GM19372 (cell line): ENCODE measurements around the gene MANF.
A peak's percentile ranks its signal among the peaks of the same experiment; 100 is the strongest.
"Not testable (repeated sequence)": the region's sequence is repeated elsewhere in the genome, so short reads cannot be mapped to it uniquely, and the experiment has no call there.

Source experiments
- ATAC-seq: cut with Tn5 transposase; IDR thresholded peaks from one replicate; pipeline ENCODE4 v1.9.1; 2021; ENCODE audit warnings: mild to moderate bottlenecking, low read depth, moderate library complexity; ENCODE audit not compliant: unreplicated experiment

The MANF gene

DNA sequence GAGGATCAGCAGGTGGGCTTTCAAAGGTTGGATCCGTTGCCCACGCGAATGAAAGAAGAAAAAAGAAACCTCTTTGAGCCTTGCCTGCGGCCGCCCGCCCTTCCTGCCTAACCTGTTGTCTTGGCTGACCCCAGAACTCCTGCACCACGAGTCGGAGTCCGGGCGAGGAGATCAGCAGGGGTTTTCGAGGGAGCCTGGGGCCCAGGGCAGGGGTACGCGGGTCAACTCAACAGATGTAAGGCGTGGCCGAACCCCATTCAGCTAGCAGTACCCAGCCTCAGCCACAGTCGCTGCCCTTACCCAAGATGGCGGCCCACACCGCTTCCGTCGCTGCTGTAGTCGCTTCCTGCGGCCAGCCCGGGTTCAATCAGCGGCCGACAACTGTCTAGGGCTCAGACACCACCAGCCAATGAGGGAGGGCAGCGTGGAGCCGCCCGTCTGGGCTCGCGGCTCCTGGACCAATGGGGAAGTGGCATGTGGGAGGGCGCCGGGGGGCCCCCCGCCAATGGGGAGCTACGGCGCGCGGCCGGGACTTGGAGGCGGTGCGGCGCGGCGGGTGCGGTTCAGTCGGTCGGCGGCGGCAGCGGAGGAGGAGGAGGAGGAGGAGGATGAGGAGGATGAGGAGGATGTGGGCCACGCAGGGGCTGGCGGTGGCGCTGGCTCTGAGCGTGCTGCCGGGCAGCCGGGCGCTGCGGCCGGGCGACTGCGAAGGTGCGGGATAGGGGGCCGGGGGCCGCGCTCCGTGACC is at the start of gene MANF:
Gene MANF (plus strand): TSS at position 566 of the 748 bp plus-strand sequence. CDS start 52 bp downstream, at position 618.
- ATAC-seq: peak; percentile 91

DNA sequence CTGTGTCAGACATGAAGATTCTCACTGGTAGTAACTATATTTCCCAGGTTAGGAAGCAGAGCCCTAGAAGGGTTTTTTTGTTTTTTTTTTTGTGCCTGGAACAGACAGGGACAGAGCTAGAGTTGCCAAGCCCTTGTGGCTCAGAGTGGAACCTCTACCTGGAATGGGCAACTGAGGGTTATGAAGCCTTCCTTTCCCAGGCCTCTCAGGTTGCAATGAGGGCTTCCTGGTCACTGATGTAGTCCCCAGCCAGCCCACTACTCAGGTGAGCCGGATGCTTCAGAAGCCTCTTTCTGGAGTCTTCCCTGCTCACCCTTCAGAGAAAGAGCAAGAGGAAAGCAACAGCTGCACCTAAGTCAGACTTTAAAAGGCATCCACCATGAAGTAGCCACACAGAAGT is 48.8 kb upstream of the MANF start:
- no peak for ATAC-seq

DNA sequence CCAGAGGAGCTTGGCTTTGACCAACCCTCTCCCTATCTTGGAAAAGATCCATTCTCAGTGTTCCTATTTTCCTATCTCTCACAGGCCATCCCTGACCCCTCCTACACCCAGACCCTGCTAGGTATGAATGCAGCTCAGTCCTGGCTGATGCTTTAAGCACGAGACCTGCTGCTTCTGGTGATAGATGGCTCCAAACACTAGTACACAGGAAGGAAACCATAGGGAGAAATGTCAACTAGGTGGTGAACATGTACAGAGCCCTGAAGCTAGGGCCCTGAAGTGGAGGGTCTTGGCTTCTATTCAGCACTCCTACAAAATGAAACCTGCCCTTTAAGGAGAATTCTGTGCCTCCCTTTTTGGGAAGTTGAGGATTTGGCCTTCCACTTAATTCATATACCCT is 47.4 kb upstream of the MANF start:
- no peak for ATAC-seq

DNA sequence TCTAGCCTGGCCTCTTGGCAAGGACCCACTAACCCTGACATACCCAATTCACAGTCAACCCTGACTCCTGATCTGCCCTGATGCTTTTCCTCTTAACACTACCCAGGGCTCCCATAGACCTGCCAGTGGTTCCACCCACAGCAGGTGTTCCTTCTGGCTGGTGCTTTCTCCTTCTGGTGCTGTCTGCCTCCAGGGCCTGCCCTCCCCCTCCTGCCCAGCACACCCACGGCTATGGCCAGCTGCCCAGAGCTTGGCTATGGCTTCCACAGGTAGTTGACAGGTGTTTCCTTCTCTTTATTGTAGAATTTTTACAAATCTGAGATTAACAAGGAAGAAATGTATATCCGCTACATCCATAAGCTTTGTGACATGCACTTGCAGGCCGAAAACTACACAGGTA is 46.5 kb upstream of the MANF start:
- ATAC-seq: no peak

DNA sequence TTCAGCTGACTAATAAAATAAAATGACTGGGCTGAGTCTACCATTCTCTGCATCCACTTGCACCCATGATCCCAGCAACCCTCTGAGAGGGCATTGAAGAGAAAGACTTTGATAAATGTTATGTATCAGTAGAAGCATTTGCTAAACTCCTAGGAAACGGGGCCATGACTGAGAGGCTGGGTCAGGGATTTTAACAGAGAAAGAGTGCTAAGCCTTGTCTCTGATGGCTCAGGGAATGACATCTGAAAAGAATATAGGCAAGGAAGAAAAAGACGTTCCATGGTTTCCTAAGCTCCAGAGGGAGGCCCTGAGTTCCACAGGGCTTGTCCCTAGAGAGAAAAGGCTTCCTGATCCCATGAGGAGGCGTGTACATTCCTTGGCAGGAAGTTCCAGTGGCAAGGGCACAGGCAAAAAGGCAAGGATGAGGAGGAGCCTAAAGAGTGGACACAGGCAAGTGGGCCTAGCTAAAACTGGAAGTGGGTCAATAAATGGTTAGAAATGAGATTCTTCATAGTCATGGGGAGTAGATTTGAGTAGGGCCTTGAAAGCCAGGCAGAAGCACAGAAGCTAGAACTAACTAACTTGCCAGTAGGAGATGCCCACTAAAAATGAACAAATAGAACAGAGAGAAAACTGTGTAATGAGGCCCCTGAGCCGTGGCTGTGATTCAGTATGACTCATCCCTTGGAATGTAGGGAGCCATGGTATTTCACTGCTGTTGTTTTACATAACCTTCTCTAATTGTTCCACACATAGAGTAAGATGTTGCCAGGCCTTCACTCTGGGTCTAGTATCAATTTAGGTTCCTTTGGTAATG is 44.9 kb upstream of the MANF start:
- no peak for ATAC-seq

DNA sequence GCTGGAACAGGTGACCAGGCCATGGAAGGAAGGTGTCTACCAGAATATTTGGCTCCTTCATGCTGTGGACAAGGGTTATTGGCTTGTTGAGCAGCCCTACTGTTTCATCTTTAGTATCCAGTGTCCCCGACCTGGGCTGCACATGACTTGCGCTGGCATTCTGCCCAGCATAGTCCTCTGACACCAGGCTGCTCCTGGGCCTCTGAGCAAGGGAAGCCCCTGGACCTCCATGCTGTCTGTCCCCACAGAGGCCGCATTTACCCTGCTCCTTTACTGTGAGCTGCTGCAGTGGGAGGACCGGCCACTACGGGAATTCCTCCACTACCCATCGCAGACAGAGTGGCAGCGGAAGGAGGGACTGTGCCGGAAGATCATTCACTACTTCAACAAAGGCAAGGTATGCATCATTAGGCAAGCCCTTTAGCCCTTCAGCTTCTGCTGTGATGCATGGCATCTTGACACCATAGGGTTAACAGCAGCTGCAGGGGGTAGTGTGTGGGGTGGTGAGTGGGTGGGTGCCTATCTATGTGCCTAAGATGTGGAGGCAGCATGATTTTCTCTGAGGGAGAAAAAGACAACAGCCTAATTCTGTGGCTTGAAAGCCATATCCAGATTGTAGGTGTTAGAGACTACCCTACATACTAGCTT is 44.0 kb upstream of the MANF start:
- no peak for ATAC-seq

DNA sequence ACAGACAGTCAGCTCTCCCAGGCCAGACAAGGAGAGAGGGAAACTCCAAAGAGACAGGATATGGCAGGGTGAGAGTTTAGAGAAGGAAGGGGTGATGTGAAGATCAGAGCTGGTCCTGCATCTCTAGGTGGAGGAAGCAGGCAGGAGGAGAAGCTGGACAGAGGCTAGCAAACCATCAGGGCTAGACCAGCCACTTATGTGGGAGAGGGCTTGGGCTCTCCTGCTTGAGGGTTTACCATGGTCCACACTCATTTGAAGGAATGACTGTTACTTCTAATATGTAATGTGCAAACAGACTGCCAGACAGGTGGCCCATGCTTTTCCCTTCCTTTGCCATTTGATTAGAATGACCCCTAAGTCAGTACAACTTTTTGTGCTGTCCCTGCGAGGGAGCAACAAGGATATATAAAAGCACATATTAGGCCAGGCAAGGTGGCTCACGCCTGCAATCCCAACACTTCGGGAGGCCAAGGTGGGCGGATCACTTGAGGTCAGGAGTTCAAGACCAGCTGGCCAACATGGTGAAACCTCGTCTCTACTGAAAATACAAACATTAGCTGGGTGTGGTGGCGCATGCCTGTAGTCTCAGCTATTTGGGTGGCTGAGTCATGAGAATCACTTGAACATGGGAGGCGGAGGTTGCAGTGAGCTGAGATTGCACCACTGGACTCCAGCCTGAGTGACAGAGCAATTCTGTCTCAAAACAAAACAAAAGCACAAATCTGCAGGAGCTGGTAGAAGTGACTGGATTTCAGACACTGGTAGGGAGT is 41.0 kb upstream of the MANF start:
- no peak for ATAC-seq

DNA sequence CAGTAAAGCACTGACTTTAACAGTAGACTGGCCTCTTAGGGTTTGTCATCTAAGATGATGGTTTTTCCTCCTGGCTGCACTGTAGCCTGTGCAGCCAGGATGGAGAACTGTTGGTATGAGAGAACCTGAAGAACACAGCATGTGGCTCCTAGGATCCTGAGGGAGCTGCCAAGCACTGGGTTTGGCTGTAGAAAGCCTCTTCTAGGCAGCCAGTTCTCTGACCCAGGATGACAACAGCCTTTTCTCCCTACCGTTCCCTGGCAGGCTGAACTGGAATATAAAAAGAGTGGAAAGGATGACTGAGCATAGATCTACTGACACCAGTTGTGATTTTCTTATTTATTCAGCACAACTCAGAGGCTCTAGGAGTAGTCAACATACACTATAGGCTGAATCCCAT is 34.3 kb upstream of the MANF start:
- no peak for ATAC-seq

DNA sequence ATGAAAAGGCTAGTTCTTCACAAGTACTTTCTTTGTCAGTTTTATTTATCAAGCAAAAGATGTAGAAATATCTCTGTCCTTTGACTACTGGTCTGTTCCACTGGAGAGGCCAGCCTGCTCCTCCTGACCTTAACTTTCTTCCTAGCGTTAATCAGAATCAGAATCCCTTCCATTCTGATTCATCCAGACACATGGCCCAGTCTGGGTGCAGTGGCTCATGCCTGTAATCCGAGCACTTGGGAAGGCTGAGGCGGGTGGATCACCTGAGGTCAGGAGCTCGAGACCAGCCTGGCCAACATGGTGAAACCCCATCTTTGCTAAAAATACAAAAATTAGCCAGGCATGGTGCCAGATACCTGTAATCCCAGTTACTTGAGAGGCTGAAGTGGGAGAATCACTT is 32.0 kb upstream of the MANF start:
- no peak for ATAC-seq

DNA sequence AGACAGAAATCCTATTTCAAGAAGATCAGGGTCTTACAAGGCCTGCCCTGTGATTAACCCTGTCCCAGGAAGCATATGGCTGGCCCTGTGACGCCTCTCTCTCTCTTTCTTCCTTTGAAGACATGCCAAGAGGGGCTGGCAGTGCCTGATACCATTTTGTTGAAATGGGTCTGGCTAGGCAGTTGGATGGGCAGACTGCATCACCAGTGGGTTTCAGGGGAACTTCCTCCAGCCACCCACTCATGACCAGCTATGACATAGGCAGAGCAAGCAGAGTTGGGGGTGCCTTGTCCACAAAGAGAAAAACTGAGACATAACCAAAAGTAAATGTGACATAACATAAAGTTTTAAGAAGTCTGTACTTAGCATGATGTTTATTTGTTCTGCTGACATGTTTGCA is 31.4 kb upstream of the MANF start:
- no peak for ATAC-seq

DNA sequence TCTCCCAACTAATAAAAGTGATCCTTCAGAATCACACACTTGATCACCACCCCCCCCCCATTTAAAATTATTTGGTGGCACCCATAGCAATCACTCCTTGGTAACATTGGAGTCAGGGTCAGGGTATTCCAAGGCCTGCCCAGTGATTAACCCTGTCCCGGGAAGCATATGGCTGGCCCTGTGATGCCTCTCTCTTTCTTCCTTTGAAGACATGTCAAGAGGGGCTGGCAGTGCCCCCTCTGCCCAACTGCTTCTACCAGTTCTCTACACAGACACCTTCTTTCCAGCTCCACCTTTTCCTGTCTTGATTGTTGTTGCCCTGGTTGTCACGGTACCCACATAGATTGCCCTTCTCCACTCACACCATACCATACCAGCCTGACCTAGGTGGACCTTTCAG is 30.9 kb upstream of the MANF start:
- no peak for ATAC-seq

DNA sequence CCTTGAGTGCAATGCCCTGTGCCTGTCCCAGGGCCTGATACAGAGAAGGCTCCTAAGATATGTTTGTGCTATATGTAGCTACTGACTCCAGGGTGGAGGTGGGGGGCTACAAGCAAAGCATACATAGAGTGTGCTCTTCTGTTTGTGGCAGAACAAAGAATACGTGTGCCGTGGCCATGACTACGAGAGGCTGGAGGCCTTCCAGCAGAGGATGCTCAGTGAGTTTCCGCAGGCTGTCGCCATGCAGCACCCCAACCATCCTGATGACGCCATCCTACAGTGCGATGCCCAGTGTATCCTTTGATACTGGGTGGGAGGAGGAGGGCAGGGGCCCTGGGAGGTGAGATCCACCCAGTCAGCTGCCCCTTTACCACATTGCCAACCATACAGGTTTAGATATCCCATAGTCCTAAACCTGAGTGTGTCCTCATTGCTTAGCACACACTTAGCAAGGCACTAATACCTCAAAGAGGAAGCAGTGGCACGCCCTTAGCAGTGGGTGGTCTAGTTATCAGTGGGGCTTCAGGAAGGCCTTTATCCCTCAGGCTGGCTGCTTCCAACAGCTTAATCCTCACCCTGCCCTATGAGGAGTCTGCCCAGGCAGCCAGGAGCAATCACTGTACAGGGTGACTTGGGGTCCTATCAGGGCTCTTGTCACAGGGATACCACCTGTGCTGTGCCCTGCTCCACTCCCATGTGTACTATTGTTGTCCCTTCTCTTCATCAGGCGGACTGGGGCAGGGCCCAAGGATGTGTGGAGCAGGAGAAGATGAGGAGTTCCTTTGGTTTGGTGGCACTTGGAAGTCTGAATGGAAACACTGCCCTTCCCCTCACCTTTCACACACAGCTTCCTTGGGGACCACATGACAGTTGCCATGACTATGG is 30.1 kb upstream of the MANF start:
- no peak for ATAC-seq

DNA sequence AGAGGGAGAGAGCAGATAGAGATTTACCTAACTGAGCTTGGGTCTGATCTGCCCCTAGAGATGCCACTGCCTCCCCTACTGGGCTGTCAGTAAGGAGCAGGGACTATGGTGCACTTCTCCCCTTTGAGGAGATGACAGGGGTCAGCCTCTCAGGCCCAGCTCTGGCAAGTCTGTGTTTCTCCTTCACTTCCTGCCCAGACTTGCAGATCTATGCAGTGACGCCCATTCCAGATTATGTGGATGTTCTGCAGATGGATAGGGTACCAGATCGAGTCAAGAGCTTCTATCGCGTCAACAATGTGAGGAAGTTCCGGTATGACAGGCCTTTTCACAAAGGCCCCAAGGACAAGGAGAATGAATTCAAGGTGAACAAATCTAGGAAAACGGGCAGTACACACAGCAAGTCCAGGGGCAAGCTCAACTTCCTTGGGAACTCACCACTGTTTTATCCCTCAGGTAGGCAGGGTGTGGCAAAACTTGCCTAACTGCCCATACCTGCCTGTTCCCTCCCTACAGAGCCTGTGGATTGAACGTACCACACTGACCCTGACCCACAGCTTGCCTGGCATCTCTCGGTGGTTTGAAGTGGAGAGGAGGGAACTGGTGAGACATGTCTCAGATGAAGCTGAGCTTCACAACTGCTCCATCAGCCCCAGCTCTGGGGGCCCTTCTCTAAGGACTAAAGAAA is 29.1 kb upstream of the MANF start:
- ATAC-seq: no peak

DNA sequence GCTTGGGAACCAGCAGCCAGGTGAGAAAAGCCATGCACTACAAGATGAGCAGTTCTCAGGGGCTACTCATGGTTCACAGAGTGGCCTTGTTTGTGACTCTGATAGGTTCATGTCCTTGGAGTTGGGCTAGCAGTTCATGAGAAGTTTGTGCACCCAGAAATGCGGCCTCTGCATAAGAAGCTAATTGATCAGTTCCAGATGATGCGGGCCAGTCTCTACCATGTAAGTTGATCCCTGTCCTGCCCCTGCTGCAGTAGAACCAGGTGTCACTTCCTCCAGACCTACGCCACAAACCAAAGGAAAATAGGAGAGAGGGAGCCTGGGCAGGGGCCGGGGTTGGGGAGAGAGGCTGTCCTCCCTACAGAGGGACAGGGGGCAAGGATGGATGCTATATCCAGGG is 27.2 kb upstream of the MANF start:
- ATAC-seq: no peak

DNA sequence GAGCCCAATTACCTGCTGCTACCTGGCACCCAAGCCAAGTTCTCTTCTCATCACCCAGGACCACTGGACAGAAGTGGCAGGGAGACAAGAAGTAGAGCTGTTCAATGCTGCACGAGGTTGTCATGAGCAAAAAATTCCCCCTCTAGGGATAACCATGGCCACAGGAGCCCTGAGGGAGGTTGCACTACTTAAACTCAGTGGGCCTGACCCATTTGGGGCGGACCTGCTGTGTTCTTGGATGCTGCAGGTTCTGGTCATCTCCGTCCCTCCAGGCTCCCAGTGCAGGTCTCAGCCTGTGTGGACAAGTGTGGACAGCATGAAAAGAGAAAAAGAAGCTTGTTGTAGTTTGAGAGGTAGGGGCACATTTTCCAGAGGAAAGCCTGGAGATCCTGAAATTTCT is 26.1 kb upstream of the MANF start:
- ATAC-seq: no peak

DNA sequence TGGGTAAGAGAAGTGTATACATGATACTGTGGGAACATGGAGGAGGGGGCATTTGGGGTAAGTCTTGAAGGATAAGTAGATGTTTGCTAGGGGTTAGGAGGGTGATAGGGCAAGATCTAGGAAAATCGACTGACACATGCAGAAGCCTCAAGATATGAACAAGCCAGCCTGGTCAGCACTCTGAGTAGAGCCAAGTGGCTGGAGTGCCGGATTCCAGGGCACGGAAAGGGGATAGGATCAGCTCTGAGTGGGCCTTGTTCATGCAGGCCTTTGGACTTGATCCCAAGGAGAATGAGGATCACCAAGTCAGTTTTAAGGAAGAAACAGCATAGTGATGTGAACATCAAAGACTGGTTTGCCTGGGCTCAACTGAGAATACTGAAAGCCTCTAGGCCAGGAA is 24.3 kb upstream of the MANF start:
- ATAC-seq: no peak

DNA sequence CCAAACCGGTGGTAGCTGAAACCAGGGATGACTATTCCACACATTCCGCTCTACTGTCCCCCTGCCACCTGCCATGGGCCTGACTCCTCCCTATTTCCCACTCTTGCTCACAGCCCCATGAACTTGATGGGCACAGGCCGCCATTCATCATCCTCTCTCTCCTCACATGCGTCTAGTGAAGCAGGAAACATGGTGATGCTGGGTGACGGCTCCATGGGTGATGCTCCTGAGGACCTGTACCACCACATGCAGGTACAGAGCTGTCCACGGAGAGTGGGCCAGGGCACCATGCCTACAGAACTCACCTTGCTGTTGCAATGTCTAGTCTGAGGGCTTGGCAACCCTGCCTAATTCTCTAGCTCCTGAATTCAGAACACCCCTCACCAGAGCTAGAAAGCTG is 23.3 kb upstream of the MANF start:
- ATAC-seq: no peak

DNA sequence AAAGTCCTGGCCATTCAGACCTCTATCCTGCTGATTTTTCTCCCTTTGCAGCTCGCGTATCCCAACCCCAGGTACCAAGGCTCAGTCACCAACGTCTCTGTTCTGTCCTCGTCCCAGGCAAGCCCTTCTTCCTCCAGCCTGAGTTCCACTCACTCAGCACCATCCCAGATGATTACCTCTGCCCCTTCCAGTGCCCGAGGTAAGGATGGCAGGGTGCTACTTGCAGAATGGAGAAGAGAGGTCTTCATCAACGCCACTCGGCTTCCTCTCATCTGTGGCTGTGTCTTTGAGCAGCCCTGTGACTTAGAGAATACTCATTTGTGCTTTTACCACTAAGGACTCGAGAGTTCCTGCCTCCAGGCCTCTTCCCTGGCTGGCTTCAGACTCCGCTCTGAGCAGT is 22.6 kb upstream of the MANF start:
- no peak for ATAC-seq

DNA sequence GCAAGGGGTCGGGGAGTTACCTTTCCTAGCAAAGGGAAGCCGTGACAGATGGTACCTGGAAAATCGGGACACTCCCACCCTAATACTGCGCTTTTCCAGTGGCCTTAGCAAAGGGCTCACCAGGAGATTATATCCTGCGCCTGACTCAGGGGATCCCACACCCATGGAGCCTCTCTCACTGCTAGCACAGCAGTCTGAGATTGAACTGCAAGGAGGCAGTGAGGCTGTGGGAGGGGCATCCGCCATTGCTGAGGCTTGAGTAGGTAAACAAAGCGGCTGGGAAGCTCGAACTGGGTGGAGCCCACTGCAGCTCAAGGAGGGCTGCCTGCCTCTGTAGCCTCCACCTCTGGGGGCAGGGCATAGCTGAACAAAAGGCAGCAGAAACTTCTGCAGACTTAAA is 16.8 kb upstream of the MANF start:
- not testable (repeated sequence) for ATAC-seq
